Uterus (tissue), 4 donors: ENCODE results near the gene CADM2. TPM values are rescaled to one million over a fixed set of nuclear protein-coding genes. Genes with fewer than 3 reads are reported as not detected.
"Not testable (repeated sequence)": the region's sequence is repeated elsewhere in the genome, so short reads cannot be mapped to it uniquely, and the experiment has no call there.

Source experiments
- DNase-seq, 2 donors: peaks; one replicate each; pipeline ENCODE4 v3.0.0-alpha.2; 2019 to 2020
- H3K27ac ChIP-seq, 2 donors: fragments of 200-600 bp; sonication (generic); 1 replicate in 1 of 2; 2 replicates in 1 of 2; pipeline ENCODE4 v1.5.1; 2016 to 2018
- H3K27me3 ChIP-seq, 2 donors: fragments of 200-600 bp; sonication (generic); one replicate each; pipeline ENCODE4 v1.5.1; 2018 to 2019; ENCODE audit warnings: control low read depth in 1 of 2
- H3K36me3 ChIP-seq, 2 donors: fragments of 200-600 bp; sonication (generic); one replicate each; pipeline ENCODE4 v1.5.1; 2019; ENCODE audit warnings: control low read depth in 1 of 2
- H3K4me1 ChIP-seq, 2 donors: fragments of 200-600 bp; sonication (generic); one replicate each; pipeline ENCODE4 v1.5.1; 2018 to 2019; ENCODE audit warnings: control low read depth in 1 of 2
- H3K4me3 ChIP-seq, 2 donors: fragments of 200-600 bp; sonication (generic); 1 replicate in 1 of 2; 2 replicates in 1 of 2; pipeline ENCODE4 v1.5.1; 2018 to 2019; ENCODE audit warnings: mild to moderate bottlenecking in 1 of 2
- H3K9me3 ChIP-seq, 2 donors: fragments of 200-600 bp; sonication (generic); one replicate each; pipeline ENCODE4 v1.5.1; 2019; ENCODE audit warnings: control low read depth in 1 of 2
- POLR2A ChIP-seq, 2 donors: fragments of 450-650 bp; IDR thresholded peaks; one replicate each; pipeline ENCODE4 v1.6.1; 2016; ENCODE audit warnings: antibody characterized with exemption in 2 of 2, mild to moderate bottlenecking in 1 of 2, moderate library complexity in 1 of 2
- intact Hi-C: fragments of 100-400 bp; cut with DNase I; formaldehyde crosslinking; loops from one replicate; pipeline ENCODE4 v1.15.1; 2023; ENCODE audit warnings: low total_unique reads
- total RNA-seq, 4 donors: library from RNA; depleted of rRNA in 3 of 4; stranded (reverse); fragments of >200 nt in 3 of 4; gene quantifications; one replicate each; pipeline versions ENCODE4 v1.1.0 to v1.2.4, GENCODE V29; 2014 to 2023
- TF ChIP-seq, protein P1 (sequence below), 4 experiments: fragments of 200-600 bp in 2 of 4; fragments of 450-650 bp in 2 of 4; sonication (generic) in 2 of 4; IDR thresholded peaks; one replicate each; pipeline ENCODE4 v1.5.1; 2016 to 2019; ENCODE audit warnings: antibody characterized with exemption in 4 of 4, mild to moderate bottlenecking in 2 of 4, moderate library complexity in 1 of 4
- donor health status: DM: yes; HTN: yes; CAD: no.

CADM2 gene
- total RNA-seq, 4 donors from 2014 or later, result 0.29 to 6.6 (median 0.85) TPM; not detected in 1

DNA sequence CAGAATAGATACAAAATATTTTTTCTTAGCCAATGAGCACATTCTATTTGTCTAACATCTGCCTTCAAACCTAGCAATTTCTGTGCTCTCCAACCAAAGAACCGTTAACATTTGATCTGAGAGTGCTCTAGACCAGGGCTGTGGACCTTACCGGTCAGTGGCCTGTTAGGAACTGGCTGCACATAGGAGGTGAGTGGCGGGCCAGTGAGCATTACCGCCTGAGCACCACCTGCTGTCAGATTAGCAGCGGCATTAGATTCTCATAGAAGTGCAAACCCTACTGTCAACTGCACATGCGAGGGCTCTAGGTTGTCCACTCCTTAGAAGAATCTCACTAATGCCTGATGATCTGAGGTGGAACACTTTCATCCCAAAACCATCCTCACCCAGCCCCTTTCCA, 131.7 kb downstream of the CADM2 start:
- no peaks in the 10 kb centered on the region for H3K27me3 ChIP-seq
- no peak overlapping the region for H3K27ac ChIP-seq
- no peak for DNase-seq
- no peaks in the 10 kb centered on the region for H3K36me3 ChIP-seq
- H3K4me3 ChIP-seq, result no peak overlapping the region
- TF ChIP-seq, protein P1, sequence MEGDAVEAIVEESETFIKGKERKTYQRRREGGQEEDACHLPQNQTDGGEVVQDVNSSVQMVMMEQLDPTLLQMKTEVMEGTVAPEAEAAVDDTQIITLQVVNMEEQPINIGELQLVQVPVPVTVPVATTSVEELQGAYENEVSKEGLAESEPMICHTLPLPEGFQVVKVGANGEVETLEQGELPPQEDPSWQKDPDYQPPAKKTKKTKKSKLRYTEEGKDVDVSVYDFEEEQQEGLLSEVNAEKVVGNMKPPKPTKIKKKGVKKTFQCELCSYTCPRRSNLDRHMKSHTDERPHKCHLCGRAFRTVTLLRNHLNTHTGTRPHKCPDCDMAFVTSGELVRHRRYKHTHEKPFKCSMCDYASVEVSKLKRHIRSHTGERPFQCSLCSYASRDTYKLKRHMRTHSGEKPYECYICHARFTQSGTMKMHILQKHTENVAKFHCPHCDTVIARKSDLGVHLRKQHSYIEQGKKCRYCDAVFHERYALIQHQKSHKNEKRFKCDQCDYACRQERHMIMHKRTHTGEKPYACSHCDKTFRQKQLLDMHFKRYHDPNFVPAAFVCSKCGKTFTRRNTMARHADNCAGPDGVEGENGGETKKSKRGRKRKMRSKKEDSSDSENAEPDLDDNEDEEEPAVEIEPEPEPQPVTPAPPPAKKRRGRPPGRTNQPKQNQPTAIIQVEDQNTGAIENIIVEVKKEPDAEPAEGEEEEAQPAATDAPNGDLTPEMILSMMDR (IDR thresholded peaks at IDR 0.05), result no peak
- no peak for TF ChIP-seq POLR2A (IDR thresholded peaks at IDR 0.05)
- no peaks in the 10 kb centered on the region for H3K9me3 ChIP-seq
- intact Hi-C loops, result no loop called here
- no peaks in the 10 kb centered on the region for H3K4me1 ChIP-seq

DNA sequence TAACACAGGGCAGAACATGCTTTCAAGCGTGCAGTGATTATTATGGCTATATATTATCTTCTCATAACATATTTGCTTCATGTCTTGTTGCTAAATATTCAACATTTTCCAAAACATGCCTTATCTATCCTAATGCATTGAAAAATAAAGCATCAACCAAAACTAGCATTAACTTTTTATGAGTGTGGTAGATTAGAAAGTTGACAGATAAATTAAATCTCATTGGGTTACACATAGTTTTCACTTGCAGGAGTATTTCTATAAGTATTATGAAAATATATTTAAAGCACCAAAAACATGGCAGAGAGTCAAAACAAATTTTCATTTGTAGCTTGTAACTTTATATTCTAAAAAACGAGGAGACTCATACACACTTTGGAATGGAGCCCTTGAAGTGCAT, 141.5 kb downstream of the CADM2 start:
- TF ChIP-seq POLR2A (IDR thresholded peaks at IDR 0.05), result no peak
- TF ChIP-seq, protein P1 (IDR thresholded peaks at IDR 0.05), result no peak
- H3K4me3 ChIP-seq, result no peak overlapping the region
- no peak for DNase-seq
- intact Hi-C loops, result no loop called here
- no peaks in the 10 kb centered on the region for H3K4me1 ChIP-seq
- H3K27ac ChIP-seq, result no peak overlapping the region
- H3K36me3 ChIP-seq, result no peaks in the 10 kb centered on the region
- H3K9me3 ChIP-seq, result no peaks in the 10 kb centered on the region
- no peaks in the 10 kb centered on the region for H3K27me3 ChIP-seq

DNA sequence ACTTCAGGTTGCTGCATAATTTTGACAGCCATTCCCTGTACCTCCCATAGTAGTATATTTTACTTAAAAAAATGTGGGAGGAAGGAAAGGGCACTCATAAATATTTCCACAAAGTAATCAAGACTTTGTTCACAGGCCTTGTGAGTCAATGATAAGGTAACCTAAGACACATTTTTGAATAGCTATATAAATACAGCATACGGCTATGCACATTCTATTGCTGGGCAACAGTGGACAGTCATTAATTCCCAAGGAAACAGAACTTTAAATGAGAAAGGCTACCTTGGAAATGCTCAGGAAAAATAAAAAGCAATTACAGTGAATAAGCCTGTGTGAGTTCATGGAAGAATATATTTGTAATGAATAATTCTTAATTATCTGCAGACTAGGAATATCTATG, 144.0 kb downstream of the CADM2 start:
- intact Hi-C loops, result no loop called here
- no peak overlapping the region for H3K27ac ChIP-seq
- H3K4me1 ChIP-seq, result no peaks in the 10 kb centered on the region
- no peaks in the 10 kb centered on the region for H3K27me3 ChIP-seq
- no peak for DNase-seq
- no peak overlapping the region for H3K4me3 ChIP-seq
- no peaks in the 10 kb centered on the region for H3K9me3 ChIP-seq
- TF ChIP-seq, protein P1 (IDR thresholded peaks at IDR 0.05), result no peak
- H3K36me3 ChIP-seq, result no peaks in the 10 kb centered on the region

DNA sequence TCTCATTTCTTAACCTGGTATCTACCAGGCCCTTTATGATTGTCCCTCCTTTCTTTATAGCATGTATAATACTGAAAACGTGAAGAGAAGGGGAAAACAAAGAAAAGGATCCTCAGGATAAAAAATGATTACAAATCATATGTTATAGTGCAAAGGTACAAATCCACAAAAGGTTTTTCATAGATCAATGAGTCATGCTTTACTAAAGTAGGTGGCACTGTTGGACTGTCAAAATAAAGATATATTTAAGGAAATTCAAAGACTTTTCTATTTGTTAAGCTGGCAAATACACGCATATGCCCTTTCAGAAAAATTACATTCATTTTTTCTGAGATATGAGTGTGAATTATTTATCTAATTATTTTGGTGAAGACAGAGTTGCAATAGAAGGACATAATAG, 151.6 kb downstream of the CADM2 start:
- Histone ChIP-seq H3K4me1 (no peaks in the 10 kb centered on the region), H3K4me3 (no peak overlapping the region), H3K36me3 (no peaks in the 10 kb centered on the region), H3K27me3 (no peaks in the 10 kb centered on the region), H3K9me3 (no peaks in the 10 kb centered on the region), H3K27ac (no peak overlapping the region)
- intact Hi-C loops, result no loop called here
- TF ChIP-seq, protein P1 (IDR thresholded peaks at IDR 0.05), result no peak
- TF ChIP-seq POLR2A (IDR thresholded peaks at IDR 0.05), result no peak
- no peak for DNase-seq

DNA sequence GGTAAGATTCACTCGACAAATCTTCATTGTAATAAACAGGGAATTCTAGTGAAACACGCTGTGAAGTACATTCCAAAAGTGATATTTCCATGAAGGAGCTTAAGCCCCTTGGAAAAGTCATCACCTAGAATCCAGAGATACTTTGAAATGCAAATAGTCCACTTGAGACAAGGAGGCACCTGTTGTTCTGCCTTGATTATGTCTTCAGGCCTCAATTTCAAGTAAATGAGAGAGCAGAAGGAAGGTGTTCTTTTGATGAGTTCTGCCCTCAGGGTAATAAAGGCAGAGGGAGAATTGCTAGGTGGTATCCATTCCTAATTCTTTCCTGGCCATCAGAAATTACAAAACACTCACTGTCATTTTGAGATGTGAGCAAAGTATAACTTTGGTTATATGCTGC, 162.1 kb downstream of the CADM2 start:
- no peaks in the 10 kb centered on the region for H3K9me3 ChIP-seq
- no peak for TF ChIP-seq POLR2A (IDR thresholded peaks at IDR 0.05)
- TF ChIP-seq, protein P1 (IDR thresholded peaks at IDR 0.05), result no peak
- intact Hi-C loops, result no loop called here
- H3K4me1 ChIP-seq, result no peaks in the 10 kb centered on the region
- no peak overlapping the region for H3K4me3 ChIP-seq
- no peaks in the 10 kb centered on the region for H3K36me3 ChIP-seq
- no peak overlapping the region for H3K27ac ChIP-seq
- no peaks in the 10 kb centered on the region for H3K27me3 ChIP-seq
- DNase-seq, result no peak

DNA sequence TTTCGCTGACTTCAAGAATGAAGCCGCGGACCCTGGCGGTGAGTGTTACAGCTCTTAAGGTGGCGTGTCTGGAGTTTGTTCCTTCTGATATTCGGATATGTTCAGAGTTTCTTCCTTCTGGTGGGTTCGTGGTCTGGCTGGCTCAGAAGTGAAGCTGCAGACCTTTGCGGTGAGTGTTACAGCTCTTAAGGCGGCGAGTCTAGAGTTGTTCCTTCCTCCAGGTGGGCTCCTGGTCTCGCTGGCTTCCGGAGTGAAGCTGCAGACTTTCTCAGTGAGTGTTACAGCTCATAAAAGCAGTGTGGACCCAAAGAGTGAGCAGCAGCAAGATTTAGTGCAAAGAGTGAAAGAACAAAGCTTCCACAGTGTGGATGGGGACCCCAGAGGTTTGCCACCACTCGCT, 174.1 kb downstream of the CADM2 start:
- DNase-seq, H3K36me3 ChIP-seq, H3K27me3 ChIP-seq, H3K4me1 ChIP-seq, H3K4me3 ChIP-seq, H3K27ac ChIP-seq, H3K9me3 ChIP-seq, intact Hi-C loops: not testable (repeated sequence)

DNA sequence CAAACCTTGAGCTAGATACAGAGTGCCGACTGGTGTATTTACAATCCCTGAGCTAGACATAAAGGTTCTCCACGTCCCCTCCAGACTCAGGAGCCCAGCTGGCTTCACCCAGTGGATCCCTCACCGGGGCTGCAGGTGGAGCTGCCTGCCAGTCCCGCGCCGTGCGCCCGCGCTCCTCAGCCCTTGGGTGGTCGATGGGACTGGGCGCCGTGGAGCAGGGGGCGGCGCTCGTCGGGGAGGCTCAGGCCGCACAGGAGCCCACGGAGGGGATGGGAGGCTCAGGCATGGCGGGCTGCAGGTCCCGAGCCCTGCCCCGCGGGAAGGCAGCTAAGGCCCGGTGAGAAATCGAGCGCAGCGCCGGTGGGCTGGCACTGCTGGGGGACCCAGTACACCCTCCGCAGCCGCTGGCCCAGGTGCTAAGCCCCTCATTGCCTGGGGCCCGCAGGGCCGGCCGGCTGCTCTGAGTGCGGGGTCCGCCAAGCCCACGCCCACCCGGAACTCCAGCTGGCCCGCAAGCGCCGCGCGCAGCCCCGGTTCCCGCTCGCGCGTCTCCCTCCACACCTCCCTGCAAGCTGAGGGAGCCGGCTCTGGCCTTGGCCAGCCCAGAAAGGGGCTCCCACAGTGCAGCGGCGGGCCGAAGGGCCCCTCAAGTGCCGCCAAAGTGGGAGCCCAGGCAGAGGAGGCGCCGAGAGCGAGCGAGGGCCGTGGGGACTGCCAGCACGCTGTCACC, 175.1 kb downstream of the CADM2 start:
- DNase-seq, H3K27me3 ChIP-seq, intact Hi-C loops, H3K4me1 ChIP-seq, H3K27ac ChIP-seq, H3K36me3 ChIP-seq, H3K9me3 ChIP-seq, H3K4me3 ChIP-seq: not testable (repeated sequence)
